IPS-18a (cell line): ENCODE results near the gene RAMP1.

Experiments
- H3K27ac ChIP-seq: one replicate; pipeline ENCODE4 v1.5.1; 2013; ENCODE audit warnings: low read length
- H3K27me3 ChIP-seq: one replicate; pipeline ENCODE4 v1.6.1; 2013; ENCODE audit warnings: mild to moderate bottlenecking, low read length; ENCODE audit not compliant: control insufficient read depth, insufficient read depth
- H3K36me3 ChIP-seq: one replicate; pipeline ENCODE4 v1.6.1; 2013; ENCODE audit warnings: low read depth, low read length; ENCODE audit not compliant: control insufficient read depth
- H3K4me1 ChIP-seq: one replicate; pipeline ENCODE4 v1.6.1; 2013; ENCODE audit warnings: low read depth, low read length; ENCODE audit not compliant: control insufficient read depth
- H3K4me3 ChIP-seq: one replicate; pipeline ENCODE4 v1.5.1; 2013; ENCODE audit warnings: low read length
- H3K9ac ChIP-seq: one replicate; pipeline ENCODE4 v1.6.1; 2013; ENCODE audit warnings: mild to moderate bottlenecking, low read length, moderate library complexity
- H3K9me3 ChIP-seq: one replicate; pipeline ENCODE4 v1.6.1; 2013; ENCODE audit warnings: low read depth, low read length; ENCODE audit not compliant: control insufficient read depth

The RAMP1 gene

DNA sequence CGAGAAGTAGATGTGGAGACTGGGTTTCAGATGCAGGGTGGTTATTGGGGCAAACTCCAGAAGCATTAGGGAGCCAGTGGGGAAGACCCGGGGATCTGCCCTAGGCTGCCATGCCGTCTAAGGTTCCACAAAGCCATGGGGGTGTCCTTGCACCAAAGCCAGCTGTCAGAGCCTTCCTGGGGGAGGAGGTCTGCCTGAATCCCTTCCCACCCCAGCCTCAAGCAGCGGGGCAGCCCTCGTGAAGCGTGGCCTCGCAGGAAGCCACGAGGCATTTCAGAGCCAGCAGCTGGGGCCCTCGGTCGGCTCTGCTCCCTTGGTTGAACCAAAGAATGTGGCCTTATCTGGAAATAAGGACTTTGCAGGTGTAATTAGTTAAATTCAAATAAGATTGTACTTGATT, 56.2 kb downstream of the RAMP1 start:
- no peak overlapping the region for H3K27ac ChIP-seq
- no peaks in the 10 kb centered on the region for H3K4me1 ChIP-seq
- H3K9ac ChIP-seq, result no peak overlapping the region
- H3K27me3 ChIP-seq, result no peaks in the 10 kb centered on the region
- no peak overlapping the region for H3K4me3 ChIP-seq
- no peaks in the 10 kb centered on the region for H3K36me3 ChIP-seq
- no peaks in the 10 kb centered on the region for H3K9me3 ChIP-seq

GRCh38 chr2:237916296-237916695, 56.9 kb downstream of the RAMP1 start:
- H3K9me3 ChIP-seq, result no peaks in the 10 kb centered on the region
- H3K4me1 ChIP-seq, result no peaks in the 10 kb centered on the region
- H3K27me3 ChIP-seq, result no peaks in the 10 kb centered on the region
- no peak overlapping the region for H3K9ac ChIP-seq
- H3K4me3 ChIP-seq, result no peak overlapping the region
- H3K27ac ChIP-seq, result no peak overlapping the region
- no peaks in the 10 kb centered on the region for H3K36me3 ChIP-seq

GRCh38 chr2:237917696-237918374, 58.4 kb downstream of the RAMP1 start:
- H3K9ac ChIP-seq, result no peak overlapping the region
- peaks cover 2% of the 10 kb centered on the region for H3K27me3 ChIP-seq
- no peaks in the 10 kb centered on the region for H3K9me3 ChIP-seq
- no peaks in the 10 kb centered on the region for H3K4me1 ChIP-seq
- H3K27ac ChIP-seq, result no peak overlapping the region
- no peak overlapping the region for H3K4me3 ChIP-seq
- no peaks in the 10 kb centered on the region for H3K36me3 ChIP-seq

DNA sequence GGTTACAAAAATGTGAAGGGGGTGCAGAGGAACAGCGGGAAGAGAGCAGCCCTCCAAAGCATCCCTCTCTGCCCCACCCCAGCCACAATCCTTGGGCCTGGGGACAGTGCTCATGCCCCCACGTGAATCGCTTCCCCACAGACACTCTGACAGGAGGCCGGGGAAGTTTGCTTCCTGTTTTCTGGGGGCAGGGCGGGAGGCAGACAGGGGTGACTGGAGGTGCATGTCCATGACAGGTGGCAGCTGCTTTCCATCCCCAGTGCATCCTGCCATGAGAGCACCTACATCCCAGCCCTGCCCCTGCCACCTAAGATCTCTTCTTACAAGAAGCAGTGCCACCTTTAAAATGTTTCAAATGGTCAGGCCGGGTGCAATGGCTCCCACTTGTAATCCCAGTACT, 60.2 kb downstream of the RAMP1 start:
- Histone ChIP-seq H3K27me3 (peaks cover 8% of the 10 kb centered on the region), H3K4me3 (no peak overlapping the region), H3K9ac (no peak overlapping the region), H3K9me3 (no peaks in the 10 kb centered on the region), H3K4me1 (peaks cover 5% of the 10 kb centered on the region), H3K36me3 (no peaks in the 10 kb centered on the region), H3K27ac (no peak overlapping the region)

- Histone ChIP-seq H3K4me1 (peaks cover 5% of the 10 kb centered on the region), H3K9ac (no peak overlapping the region), H3K9me3 (no peaks in the 10 kb centered on the region), H3K36me3 (no peaks in the 10 kb centered on the region), H3K27ac (no peak overlapping the region), H3K27me3 (peaks cover 8% of the 10 kb centered on the region), H3K4me3 (no peak overlapping the region)
Measured at GRCh38 chr2:237920673-237921072, 61.2 kb downstream of the RAMP1 start.

GRCh38 chr2:237921967-237922492, 62.6 kb downstream of the RAMP1 start:
- Histone ChIP-seq H3K27me3 (peaks cover 8% of the 10 kb centered on the region), H3K4me1 (peaks cover 5% of the 10 kb centered on the region), H3K9ac (no peak overlapping the region), H3K27ac (no peak overlapping the region), H3K36me3 (no peaks in the 10 kb centered on the region), H3K4me3 (no peak overlapping the region), H3K9me3 (no peaks in the 10 kb centered on the region)

DNA sequence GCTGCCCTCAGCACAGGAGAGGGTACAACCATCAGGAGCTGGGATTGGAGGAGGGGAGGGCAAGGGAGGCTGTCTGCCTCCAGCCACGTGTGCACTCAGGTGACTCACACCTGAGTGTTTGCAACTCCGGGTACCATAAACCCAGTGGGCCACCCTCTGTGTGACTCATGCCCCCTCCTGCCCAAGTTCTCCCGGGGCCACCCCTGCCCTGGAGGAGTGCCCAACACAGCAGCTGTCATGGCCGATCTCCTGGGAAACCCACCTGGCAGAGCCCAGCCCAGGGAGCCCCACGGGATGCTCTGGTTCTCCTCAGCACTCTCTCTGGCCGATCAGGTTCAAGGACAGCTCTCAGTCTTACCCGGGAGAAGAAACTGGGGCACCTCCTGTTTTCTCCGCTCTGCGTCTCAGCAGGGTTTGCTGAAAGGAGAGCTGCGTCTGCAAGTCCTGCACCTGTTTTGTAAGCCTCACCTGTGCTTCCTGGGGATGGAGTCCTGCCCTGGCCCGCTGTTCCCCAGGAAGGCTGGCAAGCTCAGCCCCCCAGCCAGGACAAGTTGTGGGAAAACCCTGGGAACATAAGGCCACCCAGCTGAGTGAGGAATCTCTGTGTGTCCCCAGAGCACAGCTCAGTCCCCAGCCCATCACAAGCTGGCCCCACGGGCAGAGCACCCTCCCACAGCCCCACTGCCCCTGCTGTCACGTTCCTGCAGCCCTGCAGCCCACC, 63.4 kb downstream of the RAMP1 start:
- no peak overlapping the region for H3K27ac ChIP-seq
- peaks cover 5% of the 10 kb centered on the region for H3K4me1 ChIP-seq
- H3K4me3 ChIP-seq, result no peak overlapping the region
- H3K9ac ChIP-seq, result no peak overlapping the region
- H3K27me3 ChIP-seq, result peaks cover 8% of the 10 kb centered on the region
- no peaks in the 10 kb centered on the region for H3K36me3 ChIP-seq
- H3K9me3 ChIP-seq, result no peaks in the 10 kb centered on the region

- peaks cover 5% of the 10 kb centered on the region for H3K4me1 ChIP-seq
- no peaks in the 10 kb centered on the region for H3K36me3 ChIP-seq
- H3K4me3 ChIP-seq, result no peak overlapping the region
- no peak overlapping the region for H3K27ac ChIP-seq
- H3K9ac ChIP-seq, result no peak overlapping the region
- H3K9me3 ChIP-seq, result no peaks in the 10 kb centered on the region
- H3K27me3 ChIP-seq, result peaks cover 8% of the 10 kb centered on the region
Measured at GRCh38 chr2:237923481-237924163, 64.2 kb downstream of the RAMP1 start.

GRCh38 chr2:237924164-237924534, 64.7 kb downstream of the RAMP1 start:
- no peaks in the 10 kb centered on the region for H3K9me3 ChIP-seq
- no peak overlapping the region for H3K27ac ChIP-seq
- no peaks in the 10 kb centered on the region for H3K36me3 ChIP-seq
- peaks cover 5% of the 10 kb centered on the region for H3K4me1 ChIP-seq
- peaks cover 8% of the 10 kb centered on the region for H3K27me3 ChIP-seq
- no peak overlapping the region for H3K4me3 ChIP-seq
- no peak overlapping the region for H3K9ac ChIP-seq

- peaks cover 8% of the 10 kb centered on the region for H3K27me3 ChIP-seq
Measured at GRCh38 chr2:237927135-237927534, 67.7 kb downstream of the RAMP1 start.

GRCh38 chr2:237927986-237928385, 68.6 kb downstream of the RAMP1 start:
- no peak overlapping the region for H3K27ac ChIP-seq
- peaks cover 5% of the 10 kb centered on the region for H3K4me1 ChIP-seq
- H3K4me3 ChIP-seq, result no peak overlapping the region
- H3K9me3 ChIP-seq, result peaks cover 9% of the 10 kb centered on the region
- no peak overlapping the region for H3K9ac ChIP-seq
- no peaks in the 10 kb centered on the region for H3K36me3 ChIP-seq
- H3K27me3 ChIP-seq, result peaks cover 5% of the 10 kb centered on the region

More at GRCh38 chr2:237927135-237927534, 67.7 kb downstream of the RAMP1 start:
- H3K4me1 ChIP-seq, result peaks cover 5% of the 10 kb centered on the region
- H3K9ac ChIP-seq, result no peak overlapping the region
- H3K9me3 ChIP-seq, result peaks cover 9% of the 10 kb centered on the region
- H3K27ac ChIP-seq, result no peak overlapping the region
- no peaks in the 10 kb centered on the region for H3K36me3 ChIP-seq
- no peak overlapping the region for H3K4me3 ChIP-seq
